ENCODE data around the gene LRRC74B. TPM values are rescaled to one million over a fixed set of nuclear protein-coding genes. Genes with fewer than 3 reads are reported as not detected.
"Not testable (repeated sequence)": the region's sequence is repeated elsewhere in the genome, so short reads cannot be mapped to it uniquely, and the experiment has no call there.

Gene LRRC74B
- total and polyA plus RNA-seq, 2 donors (not counting 1 experiment from before 2014, with no cell fraction given): not detected

DNA sequence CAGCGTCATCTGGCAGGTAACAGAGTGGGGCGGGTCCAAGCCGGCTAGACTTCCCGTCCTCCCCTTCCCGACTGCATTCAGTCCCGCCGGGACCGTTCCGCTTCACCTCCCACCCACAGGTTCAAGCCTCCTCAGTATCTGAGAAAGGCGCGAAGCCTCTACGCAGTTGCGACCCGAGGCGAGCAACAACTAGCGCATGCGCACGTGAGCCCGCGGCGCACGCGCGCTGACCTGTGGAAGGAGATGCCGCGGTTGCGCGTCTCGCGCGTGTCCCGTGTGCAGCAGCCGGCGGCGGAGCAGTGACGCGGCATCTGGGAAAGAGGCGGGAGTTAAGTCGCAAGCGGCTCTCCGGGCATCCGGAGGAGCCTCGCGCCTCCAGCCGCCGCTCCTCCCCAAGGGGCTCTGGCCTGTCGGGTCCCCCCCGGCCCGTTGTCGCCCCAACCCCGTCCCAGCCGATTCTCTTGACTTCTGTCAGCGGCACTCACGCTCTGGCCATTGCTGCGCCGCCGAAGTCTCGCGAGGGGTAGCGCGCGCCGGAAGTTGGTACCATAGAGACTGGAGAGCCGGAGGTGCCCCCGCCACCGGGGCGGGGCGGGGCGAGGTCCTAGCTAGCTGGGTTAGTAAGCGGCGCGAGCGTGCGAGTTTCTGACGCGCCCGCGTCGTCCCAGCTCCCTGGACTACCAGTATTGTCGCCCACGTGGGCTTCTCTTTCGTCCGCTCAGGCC lies 44.0 kb upstream of the LRRC74B start, which contains the start of gene THAP7:
THAP7 (minus strand) TSS at position 518 of the 725 bp plus-strand sequence; CDS start at position 311, 207 bp downstream.
- TF ChIP-seq EZH2 (IDR thresholded peaks at IDR 0.05; ENCODE audit: low read length, missing control alignments): no peak
- TF ChIP-seq, protein P1, sequence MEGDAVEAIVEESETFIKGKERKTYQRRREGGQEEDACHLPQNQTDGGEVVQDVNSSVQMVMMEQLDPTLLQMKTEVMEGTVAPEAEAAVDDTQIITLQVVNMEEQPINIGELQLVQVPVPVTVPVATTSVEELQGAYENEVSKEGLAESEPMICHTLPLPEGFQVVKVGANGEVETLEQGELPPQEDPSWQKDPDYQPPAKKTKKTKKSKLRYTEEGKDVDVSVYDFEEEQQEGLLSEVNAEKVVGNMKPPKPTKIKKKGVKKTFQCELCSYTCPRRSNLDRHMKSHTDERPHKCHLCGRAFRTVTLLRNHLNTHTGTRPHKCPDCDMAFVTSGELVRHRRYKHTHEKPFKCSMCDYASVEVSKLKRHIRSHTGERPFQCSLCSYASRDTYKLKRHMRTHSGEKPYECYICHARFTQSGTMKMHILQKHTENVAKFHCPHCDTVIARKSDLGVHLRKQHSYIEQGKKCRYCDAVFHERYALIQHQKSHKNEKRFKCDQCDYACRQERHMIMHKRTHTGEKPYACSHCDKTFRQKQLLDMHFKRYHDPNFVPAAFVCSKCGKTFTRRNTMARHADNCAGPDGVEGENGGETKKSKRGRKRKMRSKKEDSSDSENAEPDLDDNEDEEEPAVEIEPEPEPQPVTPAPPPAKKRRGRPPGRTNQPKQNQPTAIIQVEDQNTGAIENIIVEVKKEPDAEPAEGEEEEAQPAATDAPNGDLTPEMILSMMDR (conservative IDR thresholded peaks at IDR 0.05 in 1 of 2, IDR thresholded peaks at IDR 0.05 in 1 of 2; ENCODE audit: low read depth in 1 of 2, low read length in 2 of 2): no peak
- no peaks in the 10 kb centered on the region for H3K9me3 ChIP-seq (ENCODE audit: control insufficient read depth, insufficient read depth, low read depth, low read length)
- peak within 1 kb of the TSS; percentile 100 for H3K9ac ChIP-seq (ENCODE audit: insufficient read depth, low read length)
- DNase-seq (ENCODE audit: low read depth in 2 of 2): peak; percentile 93 to 95
- H3K27me3 ChIP-seq (ENCODE audit: control insufficient read depth, insufficient read depth, low read length): no peaks in the 10 kb centered on the region
- peak within 1 kb of the TSS; percentile 99 for H3K27ac ChIP-seq (ENCODE audit: insufficient read depth, low read length)
- H3K4me1 ChIP-seq (ENCODE audit: control insufficient read depth, extremely low read depth, insufficient read depth, low read length): peaks cover 9% of the 10 kb centered on the region
- H2AFZ ChIP-seq (ENCODE audit: low read length): peak within 1 kb of the TSS; percentile 58
- H3K4me2 ChIP-seq (ENCODE audit: extremely low read depth, insufficient read depth, low read length): peak within 1 kb of the TSS; percentile 91
- peaks cover 10% of the 10 kb centered on the region for H3K36me3 ChIP-seq (ENCODE audit: control insufficient read depth, insufficient read depth, low read length)
- peaks cover 27% of the 10 kb centered on the region for H3K79me2 ChIP-seq (ENCODE audit: control insufficient read depth, insufficient read depth, low read length)
- H4K20me1 ChIP-seq (ENCODE audit: control insufficient read depth, extremely low read depth, insufficient read depth, low read length): no peaks in the 10 kb centered on the region
- peak within 1 kb of the TSS; percentile 67 to 93 (median 83) for H3K4me3 ChIP-seq (replicated peaks in 1 of 4; ENCODE audit: control extremely low read depth in 1 of 4, insufficient read depth in 1 of 4, low read depth in 3 of 4, low read length in 4 of 4)

DNA sequence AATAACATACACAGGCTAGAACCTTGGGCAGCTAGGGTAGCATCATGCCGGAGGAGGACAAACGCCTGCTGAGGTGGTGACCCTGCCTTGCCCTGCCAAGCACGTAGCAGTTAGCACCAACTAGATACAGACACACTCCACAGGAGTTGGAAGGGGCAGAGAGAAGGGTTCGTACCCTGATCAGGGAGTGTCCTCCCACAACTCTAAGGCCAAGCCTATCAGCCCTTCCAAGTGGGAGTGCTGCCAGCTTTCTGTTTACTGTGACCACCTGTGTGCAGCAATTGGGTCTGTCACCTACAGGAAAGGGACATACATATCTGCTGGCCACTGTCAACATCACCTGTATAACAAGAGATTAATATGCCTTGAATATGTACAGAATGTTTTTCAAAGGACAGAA lies 42.0 kb upstream of the LRRC74B start:
- H3K4me3 ChIP-seq (replicated peaks in 1 of 4; ENCODE audit: control extremely low read depth in 1 of 4, insufficient read depth in 1 of 4, low read depth in 3 of 4, low read length in 4 of 4): peak overlapping the region in 3 of 4 experiments; percentile 67 to 93 (median 87)
- no peaks in the 10 kb centered on the region for H3K9me3 ChIP-seq (ENCODE audit: control insufficient read depth, insufficient read depth, low read depth, low read length)
- H3K4me2 ChIP-seq (ENCODE audit: extremely low read depth, insufficient read depth, low read length): peak overlapping the region; percentile 52
- peaks cover 3% of the 10 kb centered on the region for H3K36me3 ChIP-seq (ENCODE audit: control insufficient read depth, insufficient read depth, low read length)
- H2AFZ ChIP-seq (ENCODE audit: low read length): no peak overlapping the region
- TF ChIP-seq EZH2 (IDR thresholded peaks at IDR 0.05; ENCODE audit: low read length, missing control alignments): no peak
- TF ChIP-seq, protein P1 (conservative IDR thresholded peaks at IDR 0.05 in 1 of 2, IDR thresholded peaks at IDR 0.05 in 1 of 2; ENCODE audit: low read depth in 1 of 2, low read length in 2 of 2): no peak
- H4K20me1 ChIP-seq (ENCODE audit: control insufficient read depth, extremely low read depth, insufficient read depth, low read length): no peaks in the 10 kb centered on the region
- H3K27ac ChIP-seq (ENCODE audit: insufficient read depth, low read length): no peak overlapping the region
- DNase-seq (ENCODE audit: low read depth in 2 of 2): no peak
- H3K4me1 ChIP-seq (ENCODE audit: control insufficient read depth, extremely low read depth, insufficient read depth, low read length): peaks cover 9% of the 10 kb centered on the region
- no peaks in the 10 kb centered on the region for H3K27me3 ChIP-seq (ENCODE audit: control insufficient read depth, insufficient read depth, low read length)
- H3K9ac ChIP-seq (ENCODE audit: insufficient read depth, low read length): no peak overlapping the region
- H3K79me2 ChIP-seq (ENCODE audit: control insufficient read depth, insufficient read depth, low read length): peaks cover 27% of the 10 kb centered on the region

DNA sequence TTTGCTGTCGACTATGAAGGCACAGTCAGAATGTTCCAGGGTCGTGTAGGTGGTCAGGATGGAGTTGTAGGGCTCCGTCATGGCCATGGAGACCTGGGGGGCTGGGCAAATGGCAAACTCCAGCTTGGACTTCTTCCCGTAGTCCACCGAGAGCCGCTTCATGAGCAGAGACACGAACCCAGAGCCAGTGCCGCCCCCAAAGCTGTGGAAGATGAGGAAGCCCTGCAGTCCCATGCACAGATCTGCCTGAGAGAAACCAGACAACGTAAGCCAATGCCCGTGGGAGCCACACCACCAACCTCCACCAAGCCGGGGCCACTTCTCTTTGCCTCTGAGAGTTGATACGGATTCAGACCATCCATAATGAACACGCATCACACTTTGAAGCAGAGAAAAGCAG lies 36.5 kb upstream of the LRRC74B start:
- H3K9me3 ChIP-seq (ENCODE audit: control insufficient read depth, insufficient read depth, low read depth, low read length); H3K4me1 ChIP-seq (ENCODE audit: control insufficient read depth, extremely low read depth, insufficient read depth, low read length); H3K4me3 ChIP-seq (replicated peaks in 1 of 4; ENCODE audit: control extremely low read depth in 1 of 4, insufficient read depth in 1 of 4, low read depth in 3 of 4, low read length in 4 of 4); H3K27ac ChIP-seq (ENCODE audit: insufficient read depth, low read length); H3K27me3 ChIP-seq (ENCODE audit: control insufficient read depth, insufficient read depth, low read length); H2AFZ ChIP-seq (ENCODE audit: low read length); DNase-seq (ENCODE audit: low read depth in 2 of 2); H3K79me2 ChIP-seq (ENCODE audit: control insufficient read depth, insufficient read depth, low read length); H3K9ac ChIP-seq (ENCODE audit: insufficient read depth, low read length); H4K20me1 ChIP-seq (ENCODE audit: control insufficient read depth, extremely low read depth, insufficient read depth, low read length); H3K4me2 ChIP-seq (ENCODE audit: extremely low read depth, insufficient read depth, low read length); H3K36me3 ChIP-seq (ENCODE audit: control insufficient read depth, insufficient read depth, low read length): not testable (repeated sequence)

Data from fibroblast of lung (primary cell).